SK-N-SH (cell line): Measurements from ENCODE around the gene ARHGEF4. TPM values are rescaled to one million over a fixed set of nuclear protein-coding genes. Genes with fewer than 3 reads are reported as not detected.

Experiments used
- CTCF ChIA-PET: fragments of 300-600, 350-600 bp; formaldehyde crosslinking; extraction: SDS; loops from one replicate; lab custom pipeline; 2021; lab: Yijun Ruan, JAX
- POLR2A ChIA-PET: fragments of 350-600 bp; sonication (Branson Sonifier 250); formaldehyde crosslinking; extraction: SDS; loops from one replicate; lab custom pipeline; 2020; ENCODE audit warnings: antibody characterized with exemption, inconsistent platforms; lab: Yijun Ruan, JAX
- DNase-seq: peaks from one replicate; pipeline ENCODE4 v3.0.0; 2012
- H2AFZ ChIP-seq: fragments of 200-600 bp; sonication (generic); 2 replicates; pipeline ENCODE4 v1.8.1; 2016; ENCODE audit warnings: antibody characterized with exemption, mild to moderate bottlenecking, low read depth
- H3F3A ChIP-seq: fragments of 200-600 bp; sonication (generic); replicated peaks from 2 replicates; pipeline ENCODE3; 2016; ENCODE audit warnings: antibody characterized with exemption, mild to moderate bottlenecking; ENCODE audit not compliant: insufficient read depth
- H3K27ac ChIP-seq, 2 experiments: fragments of 200-500 bp in 1 of 2; fragments of 200-600 bp in 1 of 2; sonication (Bioruptor generic) in 1 of 2; sonication (generic), shearing (Covaris generic) in 1 of 2; 2 replicates each; pipeline versions ENCODE4 v1.5.1 to v1.6.1; 2014 to 2016; ENCODE audit warnings: low read depth in 2 of 2, inconsistent platforms in 1 of 2, low read length in 1 of 2, mild to moderate bottlenecking in 1 of 2, mixed read lengths in 1 of 2
- H3K27me3 ChIP-seq: fragments of 200-600 bp; sonication (generic), shearing (Covaris generic); 2 replicates; pipeline ENCODE4 v1.6.1; 2016; ENCODE audit warnings: mixed run types; ENCODE audit not compliant: insufficient read depth
- H3K36me3 ChIP-seq, 2 experiments: fragments of 200-500 bp in 1 of 2; fragments of 200-600 bp in 1 of 2; sonication (Bioruptor generic) in 1 of 2; sonication (generic) in 1 of 2; replicated peaks in 1 of 2; 2 replicates each; pipeline versions ENCODE3 to v1.5.1; 2014 to 2016; ENCODE audit warnings: low read length in 1 of 2, mild to moderate bottlenecking in 1 of 2; ENCODE audit not compliant: insufficient read depth in 2 of 2, control insufficient read depth in 1 of 2
- H3K4me1 ChIP-seq, 2 experiments: fragments of 200-500 bp in 1 of 2; fragments of 200-600 bp in 1 of 2; sonication (Bioruptor generic) in 1 of 2; sonication (generic), shearing (Covaris generic) in 1 of 2; 2 replicates each; pipeline versions ENCODE4 v1.5.1 to v1.6.1; 2014 to 2016; ENCODE audit warnings: low read depth in 1 of 2, low read length in 1 of 2, mixed run types in 1 of 2; ENCODE audit not compliant: insufficient read depth in 2 of 2, control insufficient read depth in 1 of 2
- H3K4me2 ChIP-seq: fragments of 200-600 bp; sonication (generic), shearing (Covaris generic); 2 replicates; pipeline ENCODE4 v1.6.1; 2017; ENCODE audit warnings: mixed run types
- H3K4me3 ChIP-seq, 2 experiments: fragments of 200-500 bp in 1 of 2; fragments of 200-600 bp in 1 of 2; sonication (Bioruptor generic) in 1 of 2; sonication (generic), shearing (Covaris generic) in 1 of 2; 2 replicates each; pipeline versions ENCODE4 v1.5.1 to v1.8.1; 2014 to 2016; ENCODE audit warnings: low read depth in 2 of 2, inconsistent platforms in 1 of 2, low read length in 1 of 2, mild to moderate bottlenecking in 1 of 2, mixed read lengths in 1 of 2, moderate library complexity in 1 of 2
- H3K79me2 ChIP-seq: fragments of 200-600 bp; sonication (generic); 2 replicates; pipeline ENCODE4 v1.8.1; 2017; ENCODE audit warnings: mild to moderate bottlenecking; ENCODE audit not compliant: insufficient read depth
- H3K9ac ChIP-seq: fragments of 200-600 bp; sonication (generic); 2 replicates; pipeline ENCODE4 v1.6.1; 2017; ENCODE audit warnings: mixed run types
- H3K9me2 ChIP-seq: fragments of 200-600 bp; sonication (generic); 2 replicates; pipeline ENCODE4 v1.6.1; 2017; ENCODE audit warnings: mixed run types
- H3K9me3 ChIP-seq: fragments of 200-600 bp; sonication (generic); 2 replicates; pipeline ENCODE4 v1.6.1; 2017; ENCODE audit warnings: mixed run types, mild to moderate bottlenecking, moderate library complexity
- H4K20me1 ChIP-seq: fragments of 200-600 bp; sonication (generic); 2 replicates; pipeline ENCODE4 v1.6.1; 2017; ENCODE audit warnings: mild to moderate bottlenecking, mixed run types; ENCODE audit not compliant: insufficient read depth
- CTCF ChIP-seq: fragments of 200-600 bp; sonication (generic); IDR thresholded peaks from 2 replicates; pipeline ENCODE4 v1.6.1; 2017; ENCODE audit warnings: antibody characterized with exemption, mild to moderate bottlenecking, moderate library complexity
- ELF1 ChIP-seq: IDR thresholded peaks from 2 replicates; pipeline ENCODE4 v1.4.0; 2012
- FOSL2 ChIP-seq: IDR thresholded peaks from 2 replicates; pipeline ENCODE4 v1.4.0; 2012; ENCODE audit warnings: low read depth, mild to moderate bottlenecking, moderate library complexity, borderline replicate concordance
- GABPA ChIP-seq: IDR thresholded peaks from 2 replicates; pipeline ENCODE4 v1.4.0; 2012; ENCODE audit warnings: low read depth, mild to moderate bottlenecking
- IRF3 ChIP-seq: fragments of 150-350 bp; IDR thresholded peaks from 2 replicates; pipeline ENCODE4 v1.6.1; 2016; ENCODE audit warnings: mild to moderate bottlenecking, low read depth, low read length
- POLR2AphosphoS5 ChIP-seq: IDR thresholded peaks from 2 replicates; pipeline ENCODE4 v1.6.1; 2012; ENCODE audit warnings: low read depth, low read length
- REST ChIP-seq: IDR thresholded peaks from 2 replicates; pipeline ENCODE4 v1.6.1; 2012; ENCODE audit warnings: mild to moderate bottlenecking, low read depth, low read length, moderate library complexity
- RFX5 ChIP-seq: IDR thresholded peaks from 2 replicates; pipeline ENCODE4 v1.6.1; 2012; ENCODE audit warnings: mild to moderate bottlenecking, improper control_type of control experiment, low read length
- TAF1 ChIP-seq: IDR thresholded peaks from 2 replicates; pipeline ENCODE4 v1.6.1; 2012; ENCODE audit warnings: low read depth, mild to moderate bottlenecking, low read length, moderate library complexity, borderline replicate concordance
- USF2 ChIP-seq: fragments of 150-350 bp; IDR thresholded peaks from 2 replicates; pipeline ENCODE4 v1.6.1; 2017; ENCODE audit warnings: antibody characterized with exemption, low read length, low read depth, borderline replicate concordance
- YY1 ChIP-seq: IDR thresholded peaks from 2 replicates; pipeline ENCODE4 v1.4.0; 2012; ENCODE audit warnings: low read depth, mild to moderate bottlenecking
- WGBS: methylation state at CpG from one replicate; pipeline ENCODE4 v1.1.6; 2017; ENCODE audit warnings: low lambda C conversion rate; 5-methylcytosine and 5-hydroxymethylcytosine counted together
- polyA plus RNA-seq, 3 experiments: library from polyadenylated mRNA; depleted of rRNA; stranded (reverse); fragments of >200 nt; gene quantifications; 2 replicates each; pipeline ENCODE4 v1.2.3, GENCODE V29; 2012

The ARHGEF4 gene
- polyA plus RNA-seq, 1 of the 3 experiments (the other 2 are of a cell fraction): 2.3 TPM

GRCh38 chr2:130872741-130873125 lies 36.0 kb downstream of the ARHGEF4 start:
- Histone ChIP-seq H3K4me2 (no peak overlapping the region), H3K9ac (no peak overlapping the region), H2AFZ (no peak overlapping the region), H3F3A (no peaks in the 10 kb centered on the region), H3K4me3 (no peak overlapping the region), H3K4me1 (no peaks in the 10 kb centered on the region), H3K79me2 (no peaks in the 10 kb centered on the region), H3K9me3 (no peaks in the 10 kb centered on the region), H4K20me1 (no peaks in the 10 kb centered on the region), H3K9me2 (no peaks in the 10 kb centered on the region), H3K36me3 (no peaks in the 10 kb centered on the region), H3K27me3 (no peaks in the 10 kb centered on the region), H3K27ac (no peak overlapping the region)
- POLR2A ChIA-PET: interaction anchor here (0.6 to 1.4 kb wide), 2 partner anchors 75 to 294 kb away, joined by 3 to 4 read pairs; no protein-coding TSS in a partner anchor
- TF ChIP-seq USF2 (no peak), FOSL2 (no peak), GABPA (no peak), IRF3 (no peak), RFX5 (no peak), YY1 (no peak), POLR2AphosphoS5 (no peak), ELF1 (no peak), CTCF (no peak), TAF1 (no peak), REST (no peak)
- DNase-seq: no peak
- CTCF ChIA-PET: interaction anchor here (1.2 to 13.9 kb wide), 9 partner anchors 9 to 111 kb away, joined by 3 to 249 read pairs (median 8); no protein-coding TSS in a partner anchor
- 50% methylated on average over 3 of the region's 6 CpGs for WGBS
